Gastrocnemius medialis (tissue), 4 donors: ENCODE measurements around the gene PIGX. TPM values are rescaled to one million over a fixed set of nuclear protein-coding genes. Genes with fewer than 3 reads are reported as not detected.

ENCODE experiments used
- ATAC-seq, 2 donors: fragments of 150-250 bp; one replicate each; pipeline ENCODE4 v1.9.1; 2016
- DNase-seq, 2 donors: peaks; one replicate each; pipeline ENCODE4 v3.0.0-alpha.2; 2019
- H3K27ac ChIP-seq, 4 donors: fragments of 200-600 bp; sonication (generic); 1 replicate in 1 of 4; 2 replicates in 3 of 4; pipeline ENCODE4 v1.5.1; 2016 to 2018; ENCODE audit warnings: mild to moderate bottlenecking in 2 of 4, moderate library complexity in 1 of 4
- H3K27me3 ChIP-seq, 3 donors: fragments of 200-600 bp; sonication (generic) in 2 of 3; 1 replicate in 1 of 3; 2 replicates in 2 of 3; pipeline versions ENCODE4 v1.5.1 to v1.6.0; 2016 to 2019; ENCODE audit warnings: mild to moderate bottlenecking in 1 of 3, moderate library complexity in 1 of 3
- H3K36me3 ChIP-seq, 2 donors: fragments of 200-600 bp; sonication (generic) in 1 of 2; one replicate each; pipeline ENCODE4 v1.5.1; 2017 to 2018
- H3K4me1 ChIP-seq, 2 donors: fragments of 200-600 bp; sonication (generic) in 1 of 2; one replicate each; pipeline ENCODE4 v1.5.1; 2016 to 2017; ENCODE audit warnings: mild to moderate bottlenecking in 2 of 2
- H3K4me3 ChIP-seq, 4 donors: fragments of 200-600 bp; sonication (generic) in 3 of 4; 1 replicate in 1 of 4; 2 replicates in 3 of 4; pipeline ENCODE4 v1.5.1; 2016 to 2019; ENCODE audit warnings: mild to moderate bottlenecking in 2 of 4
- H3K9me3 ChIP-seq, 3 donors: fragments of 200-600 bp; sonication (generic) in 2 of 3; 1 replicate in 1 of 3; 2 replicates in 2 of 3; pipeline ENCODE4 v1.5.1; 2016 to 2019
- CTCF ChIP-seq, 5 experiments: fragments of 450-650 bp in 3 of 5; fragments of 200-600 bp in 2 of 5; sonication (generic) in 2 of 5; IDR thresholded peaks in 4 of 5; conservative IDR thresholded peaks in 1 of 5; 1 replicate in 4 of 5; 2 replicates in 1 of 5; pipeline ENCODE4 v1.5.1; 2016 to 2019; ENCODE audit warnings: antibody characterized with exemption in 5 of 5, mild to moderate bottlenecking in 3 of 5, moderate library complexity in 3 of 5
- POLR2A ChIP-seq, 2 donors: fragments of 450-650 bp; IDR thresholded peaks; one replicate each; pipeline ENCODE4 v1.6.1; 2017; ENCODE audit warnings: antibody characterized with exemption in 2 of 2, mild to moderate bottlenecking in 2 of 2, moderate library complexity in 2 of 2
- in situ Hi-C, 4 donors: fragments of 200-750 bp; cut with MboI; loops; one replicate each; pipeline versions ENCODE4 v1.15.0 to v1.8.0; 2017; ENCODE audit warnings: low sequenced_read_pairs in 4 of 4
- intact Hi-C: fragments of 100-400 bp; cut with DNase I; formaldehyde crosslinking; loops from one replicate; pipeline ENCODE4 v1.15.1; 2023; ENCODE audit warnings: low total_unique reads
- total RNA-seq, 4 donors: library from RNA; depleted of rRNA; stranded (reverse); fragments of >200 nt; gene quantifications; one replicate each; pipeline versions ENCODE4 v1.1.0 to v1.2.3, GENCODE V29; 2016

The PIGX gene
- total RNA-seq, 4 donors from 2014 or later: 13.2 to 35.1 (median 28.8) TPM

- intact Hi-C loops (loop anchor here (1.0 to 10.0 kb wide), 3 partner anchors 75 to 430 kb away; no protein-coding TSS in a partner anchor), in situ Hi-C loops (loop anchor here (5.0 to 10.0 kb wide), 4 partner anchors 70 to 150 kb away; no protein-coding TSS in a partner anchor)
- Histone ChIP-seq H3K27me3 (no peaks in the 10 kb centered on the region), H3K36me3 (no peaks in the 10 kb centered on the region), H3K9me3 (no peaks in the 10 kb centered on the region), H3K27ac (no peak overlapping the region), H3K4me3 (peak overlapping the region in 2 of 4 donors; percentile 22 to 27), H3K4me1 (peaks cover 0 to 6% of the 10 kb centered on the region in 2 donors)
- DNase-seq: peak; percentile 16 to 36
- TF ChIP-seq POLR2A (IDR thresholded peaks at IDR 0.05) (no peak), CTCF (IDR thresholded peaks at IDR 0.05 in 4 of 5, conservative IDR thresholded peaks at IDR 0.05 in 1 of 5) (peak; percentile 81 to 91 (median 85))
- peak; percentile 55 to 85 for ATAC-seq
Measured at GRCh38 chr3:196684548-196685407, 27.4 kb upstream of the PIGX start.

- H3K36me3 ChIP-seq: no peaks in the 10 kb centered on the region
- intact Hi-C loops (loop anchor here (10.0 kb wide), 1 partner anchor 432 kb away; no protein-coding TSS in a partner anchor), in situ Hi-C loops (loop anchor here (10.0 kb wide), 3 partner anchors 72 to 152 kb away; no protein-coding TSS in a partner anchor)
- DNase-seq (no peak), ATAC-seq (no peak)
- H3K27me3 ChIP-seq: no peaks in the 10 kb centered on the region
- H3K27ac ChIP-seq: no peak overlapping the region
- TF ChIP-seq POLR2A (IDR thresholded peaks at IDR 0.05) (no peak), CTCF (IDR thresholded peaks at IDR 0.05 in 4 of 5, conservative IDR thresholded peaks at IDR 0.05 in 1 of 5) (no peak)
- no peaks in the 10 kb centered on the region for H3K9me3 ChIP-seq
- H3K4me3 ChIP-seq: no peak overlapping the region
- H3K4me1 ChIP-seq: peaks cover 0 to 6% of the 10 kb centered on the region in 2 donors
Measured at GRCh38 chr3:196686436-196686835, 25.7 kb upstream of the PIGX start.

GRCh38 chr3:196688349-196688748 lies 23.8 kb upstream of the PIGX start:
- Histone ChIP-seq H3K27me3 (no peaks in the 10 kb centered on the region), H3K36me3 (no peaks in the 10 kb centered on the region), H3K4me3 (no peak overlapping the region), H3K9me3 (no peaks in the 10 kb centered on the region), H3K27ac (no peak overlapping the region), H3K4me1 (peaks cover 0 to 6% of the 10 kb centered on the region in 2 donors)
- intact Hi-C loops (loop anchor here (10.0 kb wide), 1 partner anchor 434 kb away; no protein-coding TSS in a partner anchor), in situ Hi-C loops (loop anchor here (10.0 kb wide), 3 partner anchors 74 to 154 kb away; no protein-coding TSS in a partner anchor)
- TF ChIP-seq POLR2A (IDR thresholded peaks at IDR 0.05) (no peak), CTCF (IDR thresholded peaks at IDR 0.05 in 4 of 5, conservative IDR thresholded peaks at IDR 0.05 in 1 of 5) (no peak)
- DNase-seq (peak; percentile 28 to 42), ATAC-seq (peak; percentile 41 to 49)

GRCh38 chr3:196689941-196690660 lies 22.1 kb upstream of the PIGX start:
- ATAC-seq (no peak), DNase-seq (no peak)
- Histone ChIP-seq H3K4me1 (peaks cover 0 to 1% of the 10 kb centered on the region in 2 donors), H3K27me3 (no peaks in the 10 kb centered on the region), H3K9me3 (no peaks in the 10 kb centered on the region), H3K27ac (no peak overlapping the region), H3K4me3 (no peak overlapping the region), H3K36me3 (no peaks in the 10 kb centered on the region)
- no peak for TF ChIP-seq CTCF (IDR thresholded peaks at IDR 0.05 in 4 of 5, conservative IDR thresholded peaks at IDR 0.05 in 1 of 5)
- intact Hi-C loops (loop anchor here (10.0 kb wide), 1 partner anchor 435 kb away; no protein-coding TSS in a partner anchor), in situ Hi-C loops (loop anchor here (10.0 kb wide), 3 partner anchors 75 to 155 kb away; no protein-coding TSS in a partner anchor)
